Suprapubic skin (tissue), 4 donors: ENCODE measurements around the gene CPA5. TPM values are rescaled to one million over a fixed set of nuclear protein-coding genes. Genes with fewer than 3 reads are reported as not detected.

Experiments used
- DNase-seq, 2 donors: peaks; one replicate each; pipeline ENCODE4 v3.0.0-alpha.2; 2019; ENCODE audit warnings: low spot score in 2 of 2
- H3K27ac ChIP-seq: fragments of 200-600 bp; sonication (generic); one replicate; pipeline ENCODE4 v1.5.1; 2019
- H3K27me3 ChIP-seq: fragments of 200-600 bp; sonication (generic); one replicate; pipeline ENCODE4 v1.5.1; 2019
- H3K36me3 ChIP-seq: fragments of 200-600 bp; sonication (generic); one replicate; pipeline ENCODE4 v1.5.1; 2019
- H3K4me1 ChIP-seq: fragments of 200-600 bp; sonication (generic); one replicate; pipeline ENCODE4 v1.5.1; 2019
- H3K4me3 ChIP-seq: fragments of 200-600 bp; sonication (generic); one replicate; pipeline ENCODE4 v1.5.1; 2019; ENCODE audit warnings: mild to moderate bottlenecking
- H3K9me3 ChIP-seq: fragments of 200-600 bp; sonication (generic); one replicate; pipeline ENCODE4 v1.5.1; 2019
- CTCF ChIP-seq, 2 donors: fragments of 200-600 bp in 1 of 2; fragments of 450-650 bp in 1 of 2; sonication (generic) in 1 of 2; IDR thresholded peaks; one replicate each; pipeline ENCODE4 v1.5.1; 2016 to 2019; ENCODE audit warnings: antibody characterized with exemption in 2 of 2, mild to moderate bottlenecking in 1 of 2, moderate library complexity in 1 of 2
- EP300 ChIP-seq: sonication (generic); formaldehyde crosslinking; IDR thresholded peaks from one replicate; pipeline ENCODE4 v1.6.1; 2017; ENCODE audit warnings: antibody characterized with exemption
- POLR2A ChIP-seq, 2 donors: fragments of 450-650 bp; IDR thresholded peaks; one replicate each; pipeline ENCODE4 v1.6.1; 2017; ENCODE audit warnings: antibody characterized with exemption in 2 of 2, mild to moderate bottlenecking in 2 of 2, moderate library complexity in 2 of 2
- POLR2AphosphoS5 ChIP-seq, 3 donors: sonication (generic); formaldehyde crosslinking; IDR thresholded peaks; one replicate each; pipeline ENCODE4 v1.6.1; 2017; ENCODE audit warnings: antibody characterized with exemption in 3 of 3
- WGBS: methylation state at CpG from one replicate; pipeline ENCODE4 v1.1.5; 2018; 5-methylcytosine and 5-hydroxymethylcytosine counted together
- total RNA-seq, 4 donors: library from RNA; depleted of rRNA; stranded (reverse); fragments of >200 nt; gene quantifications; one replicate each; pipeline ENCODE4 v1.1.0, GENCODE V29; 2016

Gene CPA5
- total RNA-seq, 4 donors from 2014 or later: 0.30 TPM; not detected in 3

DNA sequence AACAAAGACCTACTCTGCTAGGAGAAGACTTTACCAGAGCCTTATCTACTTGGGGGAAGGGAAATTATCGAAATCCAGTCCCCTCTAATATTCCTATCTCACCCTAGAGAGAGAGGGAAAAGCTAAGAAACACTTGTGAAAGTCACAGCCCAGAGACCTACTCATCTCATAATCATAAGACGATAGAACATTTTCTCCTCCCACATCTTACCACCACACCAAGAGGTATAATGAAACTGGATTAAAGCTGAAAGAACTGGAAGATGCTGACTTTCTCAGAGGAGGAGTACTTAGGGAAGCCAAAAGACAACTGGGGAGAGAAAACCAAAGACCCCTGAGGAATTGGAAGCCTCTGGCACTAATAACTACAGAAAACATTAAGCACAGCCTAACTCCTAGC is 10.8 kb upstream of the CPA5 start:
- Histone ChIP-seq H3K27me3 (no peaks in the 10 kb centered on the region), H3K27ac (no peak overlapping the region), H3K4me3 (no peak overlapping the region), H3K4me1 (peaks cover 12% of the 10 kb centered on the region), H3K9me3 (no peaks in the 10 kb centered on the region), H3K36me3 (no peaks in the 10 kb centered on the region)
- 73% methylated on average over 2 of the region's 2 CpGs for WGBS
- no peak for TF ChIP-seq CTCF (IDR thresholded peaks at IDR 0.05)
- TF ChIP-seq POLR2AphosphoS5 (IDR thresholded peaks at IDR 0.05): no peak
- TF ChIP-seq EP300: no peak
- TF ChIP-seq POLR2A (IDR thresholded peaks at IDR 0.05): no peak
- DNase-seq: no peak

GRCh38 chr7:130334274-130334673 is 10.3 kb upstream of the CPA5 start:
- Histone ChIP-seq H3K4me1 (peaks cover 12% of the 10 kb centered on the region), H3K36me3 (no peaks in the 10 kb centered on the region), H3K9me3 (no peaks in the 10 kb centered on the region), H3K27me3 (no peaks in the 10 kb centered on the region), H3K27ac (no peak overlapping the region), H3K4me3 (no peak overlapping the region)
- TF ChIP-seq CTCF (IDR thresholded peaks at IDR 0.05): no peak
- TF ChIP-seq POLR2A (IDR thresholded peaks at IDR 0.05): no peak
- no peak for TF ChIP-seq POLR2AphosphoS5 (IDR thresholded peaks at IDR 0.05)
- TF ChIP-seq EP300: no peak
- no peak for DNase-seq
- 52% methylated on average over 6 of the region's 6 CpGs for WGBS

- 75% methylated on average over 4 of the region's 6 CpGs for WGBS
- peak in 1 of 2 donors; percentile 60 for DNase-seq
- peaks cover 12% of the 10 kb centered on the region for H3K4me1 ChIP-seq
Observed at GRCh38 chr7:130337410-130337971, 7.1 kb upstream of the CPA5 start.

GRCh38 chr7:130338233-130338632 is 6.4 kb upstream of the CPA5 start:
- no peak for DNase-seq
- Histone ChIP-seq H3K4me3 (no peak overlapping the region), H3K4me1 (peaks cover 7% of the 10 kb centered on the region), H3K27me3 (no peaks in the 10 kb centered on the region), H3K36me3 (no peaks in the 10 kb centered on the region), H3K27ac (no peak overlapping the region), H3K9me3 (no peaks in the 10 kb centered on the region)
- WGBS: 88% methylated on average over 3 of the region's 3 CpGs
- TF ChIP-seq EP300 (no peak), POLR2A (IDR thresholded peaks at IDR 0.05) (no peak), POLR2AphosphoS5 (IDR thresholded peaks at IDR 0.05) (no peak), CTCF (IDR thresholded peaks at IDR 0.05) (no peak)

More at GRCh38 chr7:130337410-130337971, 7.1 kb upstream of the CPA5 start:
- no peaks in the 10 kb centered on the region for H3K36me3 ChIP-seq
- no peaks in the 10 kb centered on the region for H3K27me3 ChIP-seq
- H3K9me3 ChIP-seq: no peaks in the 10 kb centered on the region
- TF ChIP-seq EP300 (no peak), CTCF (IDR thresholded peaks at IDR 0.05) (no peak), POLR2AphosphoS5 (IDR thresholded peaks at IDR 0.05) (no peak), POLR2A (IDR thresholded peaks at IDR 0.05) (no peak)
- H3K27ac ChIP-seq: no peak overlapping the region
- no peak overlapping the region for H3K4me3 ChIP-seq

DNA sequence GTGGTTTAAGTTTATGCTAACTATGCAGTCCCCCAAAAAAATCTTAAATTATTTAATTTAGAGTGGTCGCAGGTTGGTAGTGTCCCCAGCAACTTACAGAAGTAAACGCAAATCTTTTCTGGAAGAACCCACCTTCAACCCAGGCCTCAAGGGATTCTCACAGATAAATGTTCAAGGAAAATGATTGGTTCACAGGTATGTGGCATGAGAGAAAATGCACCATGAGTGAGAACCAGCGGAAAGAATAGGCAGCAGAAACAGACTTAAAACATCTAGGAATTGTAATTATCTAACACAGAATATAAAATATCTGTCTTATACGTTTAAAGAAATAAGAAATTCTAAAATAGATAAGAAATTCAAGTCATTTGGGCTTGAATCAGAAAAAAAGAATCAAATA is 2.7 kb upstream of the CPA5 start:
- H3K27ac ChIP-seq: no peak overlapping the region
- no peaks in the 10 kb centered on the region for H3K9me3 ChIP-seq
- H3K27me3 ChIP-seq: no peaks in the 10 kb centered on the region
- 94% methylated on average over 4 of the region's 4 CpGs for WGBS
- no peaks in the 10 kb centered on the region for H3K36me3 ChIP-seq
- TF ChIP-seq POLR2A (IDR thresholded peaks at IDR 0.05) (no peak), POLR2AphosphoS5 (IDR thresholded peaks at IDR 0.05) (no peak), CTCF (IDR thresholded peaks at IDR 0.05) (no peak), EP300 (no peak)
- H3K4me3 ChIP-seq: no peak overlapping the region
- DNase-seq: no peak
- H3K4me1 ChIP-seq: no peaks in the 10 kb centered on the region
